Left forelimb (tissue), 1 donor: ENCODE data around the gene ZNF343.
"Not testable (repeated sequence)": the region's sequence is repeated elsewhere in the genome, so short reads cannot be mapped to it uniquely, and the experiment has no call there.

Experiments
- DNase-seq: peaks from one replicate; pipeline ENCODE4 v3.0.0-alpha.2; 2018; ENCODE audit warnings: low spot score

Gene ZNF343

DNA sequence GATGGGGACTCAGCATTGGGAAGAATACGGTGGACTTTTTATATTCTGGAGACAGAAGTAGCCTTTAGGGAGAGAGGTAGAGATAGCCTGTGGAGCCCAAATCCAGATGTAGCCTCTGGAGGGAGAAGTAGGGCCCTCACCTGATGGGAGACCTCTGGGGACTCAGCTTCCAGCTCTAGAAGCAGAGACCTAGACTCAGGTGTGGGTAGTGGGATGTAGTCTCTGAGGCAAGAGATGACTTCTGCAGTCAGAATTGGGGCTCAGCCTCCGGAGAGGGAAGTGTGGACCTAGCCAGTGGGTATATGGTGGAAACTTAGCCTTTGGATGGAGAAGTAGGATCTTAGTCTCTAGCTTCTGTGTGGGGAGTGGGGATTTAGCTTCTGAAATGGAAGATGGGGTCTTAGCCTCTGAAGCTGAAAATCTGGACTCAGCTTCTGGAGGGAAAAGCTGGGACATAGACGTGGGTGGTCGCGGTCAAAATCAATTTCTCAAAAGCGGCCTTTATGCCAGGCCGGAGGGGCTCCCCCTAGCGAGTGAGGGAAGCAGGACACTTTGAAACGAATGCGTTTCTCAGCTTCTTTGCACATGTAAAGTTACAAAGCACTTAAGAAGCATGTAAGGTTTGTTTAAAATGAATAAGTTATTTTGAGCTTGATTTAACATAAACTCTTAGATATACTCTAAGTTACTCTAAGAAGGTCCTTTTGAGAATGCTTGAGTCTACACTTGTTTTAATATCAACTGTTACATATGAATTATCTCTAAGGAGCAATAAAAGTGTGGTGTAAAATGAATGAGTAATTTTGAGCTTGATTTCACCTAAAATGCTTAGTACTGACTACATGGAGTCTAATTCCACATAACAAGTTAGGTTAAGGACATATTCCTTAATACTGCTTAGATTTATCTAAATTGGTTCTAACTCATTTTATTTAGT is 12.9 kb upstream of the ZNF343 start:
- DNase-seq: no peak

GRCh38 chr20:2520617-2521016 is 11.9 kb upstream of the ZNF343 start:
- DNase-seq: no peak

DNA sequence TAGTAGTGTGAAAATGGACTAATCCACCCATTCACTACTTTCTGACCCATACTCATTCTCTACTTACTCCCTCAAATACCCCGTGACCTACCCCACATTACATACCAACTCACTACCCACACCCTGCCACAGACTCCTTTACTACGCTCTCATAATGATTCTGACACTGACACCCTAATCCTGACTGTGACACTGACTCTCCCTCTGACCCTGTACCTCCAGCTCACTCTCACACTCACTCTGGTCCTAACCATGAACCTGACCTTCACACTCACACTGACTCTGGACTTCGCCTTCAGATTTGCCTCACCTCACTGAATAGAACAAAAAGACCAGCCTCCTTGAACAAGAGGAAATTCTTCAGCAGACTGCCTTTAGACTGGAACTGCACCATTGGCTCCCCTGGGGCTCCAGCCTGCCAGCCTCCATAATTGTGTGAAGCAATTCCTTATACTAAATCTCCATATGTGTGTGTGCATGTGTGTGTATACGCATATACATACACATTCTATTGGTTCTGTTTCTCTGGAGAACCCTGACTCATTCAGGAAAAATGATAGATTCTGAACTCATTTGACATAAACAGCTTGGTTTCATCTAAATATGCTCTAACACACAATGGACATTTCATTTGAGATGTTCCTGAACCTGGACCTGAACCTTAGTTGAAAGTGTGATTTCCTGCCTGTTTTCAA is 10.5 kb upstream of the ZNF343 start:
- DNase-seq: no peak

DNA sequence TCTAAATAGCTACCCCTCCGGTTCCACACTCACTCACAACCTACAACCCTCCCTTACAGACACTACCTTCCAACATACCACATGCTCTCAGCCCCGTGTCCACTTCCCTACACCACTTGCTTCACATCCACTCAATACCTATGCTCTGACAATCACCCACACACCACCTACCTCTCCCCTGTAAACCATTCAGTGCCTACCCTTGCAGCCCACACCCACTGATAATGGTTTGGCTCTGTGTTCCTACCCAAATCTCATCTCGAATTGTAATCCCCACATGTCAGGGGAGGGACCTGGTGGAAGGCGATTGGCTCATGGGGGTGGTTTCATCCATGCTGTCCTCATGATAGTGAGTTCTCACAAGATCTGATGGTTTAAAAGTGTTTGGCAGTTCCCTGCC is 9.8 kb upstream of the ZNF343 start:
- DNase-seq: no peak

DNA sequence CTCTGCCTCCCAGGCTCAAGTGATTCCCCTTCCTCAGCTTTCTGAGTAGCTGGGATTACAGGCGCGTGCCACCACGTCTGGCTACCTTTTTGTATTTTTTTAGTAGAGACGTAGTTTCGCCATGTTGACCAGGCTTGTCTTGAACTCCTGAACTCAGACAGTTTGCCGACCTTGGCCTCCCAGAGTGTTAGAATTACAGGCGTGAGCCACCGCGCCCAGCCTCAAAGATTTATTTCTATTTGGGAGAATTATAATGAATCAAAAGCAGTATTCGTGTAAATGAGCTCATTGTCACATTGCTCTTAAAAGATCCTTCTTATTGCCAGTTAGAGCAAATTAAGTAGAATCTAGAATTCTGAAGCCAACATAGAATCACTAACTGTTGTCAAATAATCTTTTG is 9.4 kb upstream of the ZNF343 start:
- DNase-seq: no peak

DNA sequence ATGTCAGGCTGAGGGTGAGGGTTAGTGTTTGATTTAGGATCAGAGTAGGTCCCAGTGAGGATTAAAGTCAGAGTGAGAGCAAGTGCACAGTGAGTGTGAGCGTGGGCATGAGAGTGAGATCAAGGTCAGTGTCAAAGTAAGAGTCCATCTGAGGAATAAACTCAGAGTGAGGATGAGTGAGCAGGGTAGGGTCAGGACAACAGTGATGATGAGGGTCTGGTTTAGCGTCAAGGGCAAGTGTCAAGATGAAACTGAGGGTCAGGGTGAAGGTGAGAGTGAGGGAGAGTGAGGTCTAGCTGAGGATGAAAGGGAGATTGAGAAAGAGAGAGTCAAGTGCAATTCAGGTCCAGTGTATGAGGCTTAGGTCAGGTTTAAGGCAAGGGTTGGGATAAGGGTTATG is 7.7 kb upstream of the ZNF343 start:
- DNase-seq: no peak

DNA sequence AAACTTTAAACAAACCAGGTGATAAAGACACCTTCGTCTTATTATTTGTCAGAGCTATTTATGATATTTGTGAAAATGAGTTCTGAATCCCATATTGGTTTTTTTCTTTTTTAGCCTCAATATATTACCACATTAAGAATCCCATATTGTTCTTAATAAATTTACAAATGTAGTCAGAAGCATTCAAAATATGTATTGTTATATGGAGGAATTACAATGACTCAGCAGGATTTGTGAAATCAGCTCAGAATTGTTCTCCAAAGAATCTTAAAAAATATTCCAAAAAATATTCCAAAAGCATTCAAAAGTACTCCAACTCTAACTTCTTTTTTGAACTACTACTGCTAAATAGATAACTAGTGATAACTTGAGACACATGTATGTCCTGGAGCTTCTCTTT is 6.5 kb upstream of the ZNF343 start:
- no peak for DNase-seq

DNA sequence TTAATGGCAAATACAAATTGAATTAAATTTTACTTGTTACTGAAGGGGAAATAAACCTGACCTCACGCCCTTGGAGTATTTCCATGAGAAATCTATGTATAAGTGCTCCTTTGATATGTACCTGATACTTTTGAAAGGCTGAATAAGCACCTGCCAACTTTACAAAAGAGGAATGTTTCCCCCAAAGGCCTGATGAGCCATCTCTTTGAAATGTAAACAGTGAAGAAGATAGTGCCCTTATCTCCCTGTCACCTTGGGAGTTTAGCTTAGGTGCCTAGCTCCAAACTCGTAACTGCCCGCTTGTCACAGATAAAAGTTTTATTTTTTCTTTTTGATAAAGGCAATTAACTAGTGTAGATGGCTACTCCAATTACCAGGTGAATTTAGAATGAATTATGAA is 1.1 kb upstream of the ZNF343 start:
- DNase-seq: no peak

DNA sequence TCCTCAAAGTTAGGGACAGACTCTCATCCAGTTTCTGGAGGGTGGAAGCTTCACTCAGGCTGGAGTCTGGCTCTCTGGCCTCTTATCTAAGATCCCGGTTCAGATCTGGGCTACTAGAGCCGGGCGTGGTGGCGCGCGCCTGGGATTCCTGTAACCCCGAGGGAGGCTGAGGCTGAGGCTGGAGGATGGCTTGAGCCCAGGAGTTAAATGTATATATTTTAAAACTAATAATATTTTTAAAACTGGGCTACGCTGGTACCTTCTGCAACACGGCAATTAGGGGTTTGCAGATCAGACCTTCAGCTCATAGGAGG is 710 bp upstream of the ZNF343 start:
- DNase-seq: no peak

GRCh38 chr20:2507875-2508630 is 662 bp downstream of the ZNF343 start:
- DNase-seq: no peak

DNA sequence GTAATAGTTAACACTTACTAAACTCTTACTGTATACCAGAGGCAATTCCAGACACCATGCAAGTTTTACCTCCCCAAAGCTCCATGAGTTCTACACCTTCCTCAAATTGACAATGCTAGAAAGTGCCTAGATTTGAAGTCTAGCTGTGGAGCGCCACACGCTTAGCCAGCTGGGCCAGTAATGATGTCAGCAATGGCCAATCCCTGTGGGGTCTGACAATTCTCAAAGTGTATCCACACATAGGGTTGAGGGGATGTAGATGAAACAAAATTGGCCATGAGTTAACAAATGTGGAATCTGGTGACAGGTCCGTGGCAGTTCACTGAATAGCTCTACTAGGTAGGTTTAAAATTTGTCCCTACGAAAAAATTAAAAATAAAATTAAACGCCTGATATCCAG is 1.3 kb downstream of the ZNF343 start:
- no peak for DNase-seq

DNA sequence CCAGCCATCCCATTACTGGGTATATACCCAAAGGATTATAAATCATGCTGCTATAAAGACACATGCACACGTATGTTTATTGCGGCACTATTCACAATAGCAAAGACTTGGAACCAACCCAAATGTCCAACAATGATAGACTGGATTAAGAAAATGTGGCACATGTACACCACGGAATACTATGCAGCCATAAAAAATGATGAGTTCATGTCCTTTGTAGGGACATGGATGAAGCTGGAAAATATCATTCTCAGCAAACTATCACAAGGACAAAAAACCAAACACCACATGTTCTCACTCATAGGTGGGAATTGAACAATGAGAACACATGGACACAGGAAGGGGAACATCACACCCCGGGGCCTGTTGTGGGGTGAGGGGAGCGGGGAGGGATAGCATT is 2.3 kb downstream of the ZNF343 start:
- DNase-seq: not testable (repeated sequence)

- not testable (repeated sequence) for DNase-seq
Measured at GRCh38 chr20:2504803-2505202, 3.9 kb downstream of the ZNF343 start.

DNA sequence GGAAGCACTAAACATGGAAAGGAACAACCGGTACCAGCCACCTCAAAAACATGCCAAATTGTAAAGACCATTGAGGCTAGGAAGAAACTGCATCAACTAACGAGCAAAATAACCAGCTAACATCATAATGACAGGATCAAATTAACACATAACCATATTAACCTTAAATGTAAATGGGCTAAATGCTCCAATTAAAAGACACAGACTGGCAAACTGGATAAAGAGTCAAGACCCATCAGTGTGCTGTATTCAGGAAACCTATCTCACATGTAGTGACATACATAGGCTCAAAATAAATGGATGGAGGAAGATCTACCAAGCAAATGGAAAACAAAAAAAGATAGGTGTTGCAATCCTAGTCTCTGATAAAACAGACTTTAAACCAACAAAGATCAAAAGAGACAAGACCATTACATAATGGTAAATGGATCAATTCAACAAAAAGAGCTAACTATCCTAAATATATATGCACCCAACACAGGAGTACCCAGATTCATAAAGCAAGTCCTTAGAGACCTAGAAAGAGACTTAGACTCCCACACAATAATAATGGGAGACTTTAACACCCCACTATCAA is 5.8 kb downstream of the ZNF343 start:
- not testable (repeated sequence) for DNase-seq

DNA sequence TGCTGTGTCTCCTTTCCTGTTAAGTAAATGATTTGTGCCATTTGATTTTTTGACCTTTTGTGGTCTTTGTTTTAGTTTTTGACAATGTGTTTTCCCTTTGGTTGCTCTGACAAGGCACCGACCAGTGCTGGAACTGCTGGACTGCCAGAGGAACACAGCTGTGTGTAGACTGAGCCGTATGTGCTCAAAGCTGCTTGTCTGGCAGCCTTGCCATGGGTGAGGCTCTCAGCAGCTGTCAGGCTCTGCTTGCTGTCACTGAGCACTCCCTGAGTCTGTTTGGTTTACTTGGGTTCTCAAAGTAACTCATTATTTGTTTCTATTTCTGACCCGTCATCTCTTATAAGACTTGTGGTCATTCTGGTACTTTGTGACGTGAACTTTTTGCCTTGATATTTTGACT is 23.1 kb downstream of the ZNF343 start:
- no peak for DNase-seq

GRCh38 chr20:2485080-2485479 is 23.6 kb downstream of the ZNF343 start:
- no peak for DNase-seq

DNA sequence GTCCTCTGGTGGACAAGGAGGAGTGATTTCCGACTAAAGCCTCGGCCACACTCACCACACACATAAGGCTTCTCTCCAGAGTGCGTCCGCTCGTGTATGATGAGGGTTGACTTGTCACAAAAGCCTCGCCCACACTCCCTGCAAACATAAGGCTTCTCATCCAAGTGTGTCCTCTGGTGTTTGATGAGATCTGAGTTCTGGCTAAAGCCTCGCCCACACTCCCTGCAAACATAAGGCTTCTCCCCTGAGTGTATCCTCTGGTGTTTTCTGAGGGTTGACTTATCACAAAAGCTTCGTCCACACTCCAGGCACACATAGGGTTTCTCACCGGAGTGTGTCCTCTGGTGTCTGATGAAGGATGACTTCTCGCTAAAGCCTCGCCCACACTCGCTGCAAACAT is 25.2 kb downstream of the ZNF343 start:
- no peak for DNase-seq

- no peak for DNase-seq
Measured at GRCh38 chr20:2480381-2480780, 28.3 kb downstream of the ZNF343 start.

DNA sequence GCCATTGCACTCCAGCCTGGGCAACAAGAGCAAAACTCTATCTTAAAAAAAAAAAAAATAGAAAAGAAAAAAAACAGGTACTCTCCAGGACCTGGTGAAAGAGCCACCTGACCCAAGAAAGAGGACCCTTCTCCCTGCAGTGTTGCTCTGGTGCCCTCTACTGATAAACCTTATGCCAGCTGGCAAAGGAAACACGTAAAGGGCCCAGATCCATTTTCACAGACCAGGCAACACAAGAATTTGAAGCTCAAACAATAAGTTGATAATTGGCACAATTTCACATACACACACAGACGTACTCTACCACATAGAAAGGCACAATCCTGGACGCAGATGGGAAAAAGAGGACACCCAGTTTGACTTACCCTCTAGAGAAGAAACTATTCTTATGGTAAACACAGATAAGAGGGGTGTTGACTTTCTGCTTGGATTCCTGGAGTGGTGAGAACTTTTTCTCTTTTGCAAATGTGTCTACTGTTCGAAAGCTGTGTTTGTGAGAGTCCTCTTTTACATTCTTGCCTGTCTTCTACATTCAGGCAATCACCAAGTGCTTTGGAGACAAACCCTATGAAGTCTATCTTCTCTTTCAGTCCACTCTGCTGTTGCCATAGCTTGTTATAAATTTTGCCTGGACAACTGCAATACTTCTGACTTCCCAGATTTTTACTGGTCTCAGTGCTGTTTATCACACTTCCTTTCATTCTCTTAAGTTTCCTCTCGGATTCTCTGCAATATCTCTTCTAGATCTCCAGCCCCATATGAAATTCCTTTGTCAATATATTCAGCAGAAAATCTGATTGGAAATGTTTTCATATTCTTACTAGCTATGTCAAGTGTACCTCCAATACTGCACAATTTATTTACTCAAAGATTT is 31.7 kb downstream of the ZNF343 start:
- no peak for DNase-seq

DNA sequence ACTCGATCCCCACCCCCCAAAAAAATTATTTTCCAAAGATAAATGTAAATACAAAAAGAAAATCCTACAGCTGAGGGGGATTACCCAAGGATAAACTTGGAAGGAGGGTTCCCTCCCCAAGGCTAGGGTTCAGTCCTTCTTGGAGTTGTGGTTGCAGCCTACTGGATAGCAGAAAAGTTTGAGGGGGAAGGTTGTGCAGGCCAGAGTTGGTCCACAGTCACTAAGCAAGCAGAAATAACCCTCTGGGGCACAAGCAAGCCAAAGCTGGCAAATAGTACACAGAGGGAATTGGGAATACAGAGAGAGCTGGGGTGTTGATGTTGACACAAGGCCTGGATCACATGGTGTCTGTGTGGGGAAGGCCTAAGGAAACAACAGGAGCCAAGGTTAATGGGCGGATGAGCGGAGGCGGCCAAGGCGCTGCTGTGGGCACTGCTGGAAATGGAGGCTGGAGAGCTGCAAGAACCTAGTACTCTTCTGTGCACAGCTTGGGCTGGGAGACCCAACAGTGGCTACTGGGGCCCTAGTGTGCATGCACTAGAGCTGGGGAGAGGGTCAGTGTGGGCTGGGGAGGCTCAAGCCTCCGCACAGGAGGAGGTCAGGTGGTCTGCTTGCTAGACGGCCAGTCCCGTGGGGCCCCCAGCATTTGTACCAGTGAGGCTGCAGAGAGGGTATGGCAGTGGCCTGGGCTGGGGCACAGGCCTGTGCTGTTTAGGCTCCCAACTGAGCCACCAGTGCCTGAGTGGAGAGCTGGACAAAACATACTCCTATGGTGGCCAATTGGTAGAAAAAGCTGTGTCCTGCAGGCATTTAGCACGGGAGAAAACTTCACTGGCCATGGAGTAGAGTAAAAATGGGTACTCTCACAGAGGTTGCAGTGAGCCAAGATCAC is 32.6 kb downstream of the ZNF343 start:
- DNase-seq: no peak
